H1 (cell line): ENCODE measurements around the gene RNU11. TPM values are rescaled to one million over a fixed set of nuclear protein-coding genes. Genes with fewer than 3 reads are reported as not detected.

Source experiments
- CTCF ChIA-PET: fragments of 300-600 bp; sonication (Branson Sonifier 250); formaldehyde crosslinking; loops from one replicate; lab custom pipeline; 2021; ENCODE audit not compliant: partially characterized antibody; lab: Charles Lee
- POLR2A ChIA-PET: fragments of 300-600 bp; sonication (Branson Sonifier 250); formaldehyde crosslinking; loops from one replicate; lab custom pipeline; 2021; ENCODE audit warnings: inconsistent platforms; ENCODE audit not compliant: partially characterized antibody; lab: Charles Lee
- DNase-seq, 2 experiments: peaks; one replicate each; pipeline versions ENCODE4 v3.0.0 to v3.0.0-alpha.2; 2010 to 2022; ENCODE audit warnings: low spot score in 2 of 2, low read depth in 1 of 2, mixed read lengths in 1 of 2
- FAIRE-seq: peaks from 2 replicates; lab custom pipeline; 2011; peaks lifted over from hg19 to GRCh38; lab: Jason Lieb, UNC
- H2AFZ ChIP-seq: 2 replicates; pipeline ENCODE4 v1.8.1; 2012; ENCODE audit warnings: low read length, inconsistent platforms
- H2AK5ac ChIP-seq: 2 replicates; pipeline ENCODE4 v1.6.1; 2013; ENCODE audit warnings: low read depth, low read length
- H2BK120ac ChIP-seq: replicated peaks from 2 replicates; pipeline ENCODE3; 2013; ENCODE audit warnings: low read depth, low read length, inconsistent platforms
- H2BK12ac ChIP-seq: 2 replicates; pipeline ENCODE4 v1.6.1; 2013; ENCODE audit warnings: low read depth, low read length
- H2BK15ac ChIP-seq: 2 replicates; pipeline ENCODE4 v1.6.1; 2013; ENCODE audit warnings: low read length
- H2BK20ac ChIP-seq: 2 replicates; pipeline ENCODE4 v1.6.1; 2013; ENCODE audit warnings: low read length
- H2BK5ac ChIP-seq: 2 replicates; pipeline ENCODE4 v1.6.1; 2013; ENCODE audit warnings: low read depth, low read length
- H3K14ac ChIP-seq: 2 replicates; pipeline ENCODE4 v1.6.1; 2013; ENCODE audit warnings: inconsistent platforms; ENCODE audit not compliant: insufficient read length
- H3K18ac ChIP-seq: 2 replicates; pipeline ENCODE4 v1.6.1; 2013; ENCODE audit warnings: low read length; ENCODE audit errors: extremely low read depth
- H3K23ac ChIP-seq: 2 replicates; pipeline ENCODE4 v1.6.1; 2013; ENCODE audit warnings: inconsistent platforms; ENCODE audit not compliant: insufficient read length
- H3K23me2 ChIP-seq: 2 replicates; pipeline ENCODE4 v1.6.1; 2013; ENCODE audit warnings: low read depth, low read length
- H3K27ac ChIP-seq: 2 replicates; pipeline ENCODE4 v1.6.1; 2011; ENCODE audit warnings: low read depth, low read length, inconsistent platforms
- H3K27me3 ChIP-seq, 4 experiments: replicated peaks in 1 of 4; 1 replicate in 1 of 4; 2 replicates in 3 of 4; pipeline versions ENCODE4 v1.6.1 to v1.8.1; 2011 to 2013; ENCODE audit warnings: low read length in 3 of 4, mild to moderate bottlenecking in 3 of 4, inconsistent platforms in 2 of 4, mixed read lengths in 2 of 4, moderate library complexity in 1 of 4; ENCODE audit not compliant: control insufficient read depth in 3 of 4, insufficient read depth in 3 of 4; ENCODE audit errors: extremely low read depth in 1 of 4
- H3K36me3 ChIP-seq, 4 experiments: 2 replicates each; pipeline versions ENCODE4 v1.6.1 to v1.8.1; 2011 to 2013; ENCODE audit warnings: mild to moderate bottlenecking in 4 of 4, low read length in 3 of 4, moderate library complexity in 2 of 4, control low read depth in 1 of 4, inconsistent platforms in 1 of 4; ENCODE audit not compliant: insufficient read depth in 4 of 4, control insufficient read depth in 2 of 4
- H3K4ac ChIP-seq: replicated peaks from 2 replicates; pipeline ENCODE3; 2013; ENCODE audit warnings: low read length, low read depth, mixed read lengths, inconsistent platforms; ENCODE audit not compliant: insufficient read length
- H3K4me1 ChIP-seq, 4 experiments: replicated peaks in 1 of 4; 1 replicate in 1 of 4; 2 replicates in 3 of 4; pipeline versions ENCODE4 v1.6.1 to v1.8.1; 2011 to 2013; ENCODE audit warnings: low read length in 3 of 4, inconsistent platforms in 2 of 4, mixed read lengths in 1 of 4; ENCODE audit not compliant: insufficient read depth in 4 of 4, control insufficient read depth in 3 of 4
- H3K4me2 ChIP-seq, 2 experiments: 2 replicates each; pipeline versions ENCODE4 v1.6.1 to v1.8.1; 2011 to 2013; ENCODE audit warnings: low read depth in 2 of 2, low read length in 2 of 2, control low read depth in 1 of 2, inconsistent platforms in 1 of 2, mild to moderate bottlenecking in 1 of 2; ENCODE audit not compliant: insufficient read depth in 1 of 2
- H3K4me3 ChIP-seq, 4 experiments: fragments of 200-600, 300-600 bp in 1 of 4; sonication (generic), shearing (Covaris generic), sonication (Bioruptor Twin) in 1 of 4; 2 replicates each; pipeline versions ENCODE4 v1.5.1 to v1.8.1; 2011 to 2016; ENCODE audit warnings: low read length in 4 of 4, low read depth in 3 of 4, control low read depth in 2 of 4, inconsistent platforms in 2 of 4, mild to moderate bottlenecking in 2 of 4, mixed read lengths in 1 of 4, moderate library complexity in 1 of 4; ENCODE audit not compliant: insufficient read depth in 2 of 4; ENCODE audit errors: extremely low read depth in 1 of 4
- H3K56ac ChIP-seq: replicated peaks from 2 replicates; pipeline ENCODE3; 2013; ENCODE audit warnings: low read depth, mild to moderate bottlenecking, mixed read lengths, low read length, inconsistent platforms; ENCODE audit not compliant: insufficient read length
- H3K79me1 ChIP-seq: 2 replicates; pipeline ENCODE4 v1.6.1; 2013; ENCODE audit warnings: low read depth, low read length, control low read depth
- H3K79me2 ChIP-seq, 2 experiments: 2 replicates each; pipeline versions ENCODE4 v1.6.1 to v1.8.1; 2012 to 2013; ENCODE audit warnings: low read length in 2 of 2, mild to moderate bottlenecking in 2 of 2, inconsistent platforms in 1 of 2; ENCODE audit not compliant: insufficient read depth in 2 of 2, control insufficient read depth in 1 of 2
- H3K9ac ChIP-seq, 4 experiments: replicated peaks in 1 of 4; 1 replicate in 1 of 4; 2 replicates in 3 of 4; pipeline versions ENCODE4 v1.6.1 to v1.8.1; 2011 to 2013; ENCODE audit warnings: low read depth in 3 of 4, low read length in 3 of 4, control low read depth in 2 of 4, mild to moderate bottlenecking in 2 of 4, moderate library complexity in 2 of 4, inconsistent platforms in 1 of 4; ENCODE audit errors: extremely low read depth in 1 of 4
- H3K9me3 ChIP-seq, 2 experiments: 2 replicates each; pipeline versions ENCODE4 v1.6.1 to v1.8.1; 2012 to 2013; ENCODE audit warnings: mild to moderate bottlenecking in 2 of 2, moderate library complexity in 2 of 2, control low read depth in 1 of 2, inconsistent platforms in 1 of 2, low read depth in 1 of 2, low read length in 1 of 2, mixed read lengths in 1 of 2; ENCODE audit not compliant: insufficient read depth in 2 of 2
- H4K20me1 ChIP-seq, 2 experiments: replicated peaks in 1 of 2; 2 replicates each; pipeline versions ENCODE3 to v1.8.1; 2011 to 2013; ENCODE audit warnings: inconsistent platforms in 2 of 2, low read length in 2 of 2, mild to moderate bottlenecking in 1 of 2; ENCODE audit not compliant: insufficient read depth in 2 of 2, control insufficient read depth in 1 of 2
- H4K5ac ChIP-seq: 2 replicates; pipeline ENCODE4 v1.6.1; 2013; ENCODE audit warnings: low read length, low read depth, mixed read lengths, inconsistent platforms; ENCODE audit not compliant: insufficient read length
- H4K8ac ChIP-seq: 2 replicates; pipeline ENCODE4 v1.8.0; 2013; ENCODE audit warnings: mild to moderate bottlenecking, moderate library complexity, low read length, inconsistent platforms; ENCODE audit not compliant: insufficient read depth; ENCODE audit errors: extremely low read depth
- H4K91ac ChIP-seq: replicated peaks from 2 replicates; pipeline ENCODE3; 2013; ENCODE audit warnings: low read length, mixed read lengths, inconsistent platforms; ENCODE audit not compliant: insufficient read length
- BCL11A ChIP-seq, 2 experiments: IDR thresholded peaks; one replicate each; pipeline ENCODE4 v1.6.1; 2011; ENCODE audit warnings: low read depth in 2 of 2, low read length in 2 of 2, mild to moderate bottlenecking in 2 of 2
- BRCA1 ChIP-seq: IDR thresholded peaks from 2 replicates; pipeline ENCODE4 v1.6.1; 2012; ENCODE audit warnings: low read depth, low read length, improper control_type of control experiment
- CTBP2 ChIP-seq: IDR thresholded peaks from 2 replicates; pipeline ENCODE4 v1.7.0; 2011; ENCODE audit warnings: borderline replicate concordance, mild to moderate bottlenecking, moderate library complexity, mixed read lengths, low read length; ENCODE audit not compliant: insufficient read depth, insufficient read length
- FOSL1 ChIP-seq: IDR thresholded peaks from 2 replicates; pipeline ENCODE4 v1.6.1; 2011; ENCODE audit warnings: mild to moderate bottlenecking, low read depth, low read length, moderate library complexity; ENCODE audit not compliant: insufficient read depth
- RAD21 ChIP-seq, 2 experiments: IDR thresholded peaks in 1 of 2; conservative IDR thresholded peaks in 1 of 2; 2 replicates each; pipeline ENCODE4 v1.6.1; 2011; ENCODE audit warnings: low read depth in 2 of 2, low read length in 2 of 2, improper control_type of control experiment in 1 of 2, inconsistent platforms in 1 of 2, mild to moderate bottlenecking in 1 of 2, moderate library complexity in 1 of 2
- SIX5 ChIP-seq: IDR thresholded peaks from 2 replicates; pipeline ENCODE4 v1.6.1; 2011; ENCODE audit warnings: mild to moderate bottlenecking, low read depth, low read length
- YY1 ChIP-seq: IDR thresholded peaks from 2 replicates; pipeline ENCODE4 v1.6.1; 2011; ENCODE audit warnings: low read depth, mild to moderate bottlenecking, low read length
- WGBS, 2 experiments: shearing (Covaris generic) in 1 of 2; methylation state at CpG; one replicate each; pipeline versions ENCODE4 v1.1.6 to v1.1.7; 2013 to 2015; ENCODE audit warnings: low lambda C conversion rate in 2 of 2, mixed read lengths in 2 of 2, inconsistent platforms in 1 of 2, low coverage in 1 of 2, missing lambda C conversion rate in 1 of 2; ENCODE audit not compliant: insufficient replicate concordance in 2 of 2, insufficient coverage in 1 of 2, insufficient read length in 1 of 2; ENCODE audit errors: extremely low coverage in 1 of 2, missing lambda C conversion rate in 1 of 2; 5-methylcytosine and 5-hydroxymethylcytosine counted together
- polyA plus RNA-seq, 7 experiments: library from polyadenylated mRNA; depleted of rRNA in 3 of 7; stranded (reverse) in 5 of 7; unstranded in 2 of 7; fragments of >200 nt in 5 of 7; fragments of 200-250 nt in 2 of 7; gene quantifications; 1 replicate in 5 of 7; 2 replicates in 1 of 7; 4 replicates in 1 of 7; pipeline versions ENCODE4 v1.2.1 to v1.2.3, GENCODE V29; 2011 to 2013; ENCODE audit warnings: missing spikeins in 2 of 7, mixed read lengths in 2 of 7
- total RNA-seq: library from RNA; stranded (reverse); fragmentation: NEBNext Ultra II Directional; extraction: Animal tissue kit (Norgen Biotek cat#: 25700); gene quantifications from 2 replicates; pipeline ENCODE4 v1.2.1, GENCODE V29; 2021
- TF ChIP-seq, protein P1 (sequence below): IDR thresholded peaks from 2 replicates; pipeline ENCODE4 v1.6.1; 2012; ENCODE audit warnings: inconsistent platforms

RNU11 gene
- total and polyA plus RNA-seq, 2 of the 8 experiments (the other 6 are each of a cell fraction or from before 2014, with no cell fraction given), result not detected

DNA sequence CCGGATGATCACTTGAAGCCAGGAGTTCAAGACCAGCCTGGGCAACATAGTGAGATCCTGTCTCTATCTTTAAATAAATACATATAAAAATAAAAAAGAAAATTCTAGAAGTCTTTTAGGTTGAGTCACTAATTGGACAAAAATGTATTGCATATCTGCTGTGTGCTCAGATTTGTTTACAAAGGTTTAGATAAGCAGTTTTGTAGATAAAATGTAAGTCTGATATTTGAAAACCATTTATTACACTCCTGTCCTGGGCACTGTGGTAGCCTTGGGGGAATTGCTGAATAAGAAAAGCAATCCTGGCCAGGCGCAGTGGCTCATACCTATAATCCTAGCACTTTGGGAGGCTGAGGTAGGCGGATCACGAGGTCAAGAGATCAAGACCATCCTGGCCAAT, 31.8 kb downstream of the RNU11 start:
- Histone ChIP-seq H3K23ac (no peak overlapping the region), H4K91ac (no peak overlapping the region), H3K56ac (no peak overlapping the region), H3K9me3 (no peaks in the 10 kb centered on the region), H4K8ac (no peak overlapping the region), H2BK20ac (no peak overlapping the region), H4K5ac (no peak overlapping the region), H3K4me3 (no peak overlapping the region), H3K23me2 (no peaks in the 10 kb centered on the region), H3K4me2 (no peak overlapping the region), H3K27me3 (no peaks in the 10 kb centered on the region), H2AFZ (no peak overlapping the region), H4K20me1 (peaks cover 0 to 1% of the 10 kb centered on the region in 2 experiments), H3K27ac (no peak overlapping the region), H3K36me3 (peaks cover 0 to 5% (median 0%) of the 10 kb centered on the region in 4 experiments; a peak in 3 of 8 replicates), H2BK5ac (no peak overlapping the region), H3K18ac (no peak overlapping the region), H3K9ac (no peak overlapping the region), H3K79me1 (no peaks in the 10 kb centered on the region; the same call in 1 of the 2 replicates), H2AK5ac (no peak overlapping the region), H3K4ac (no peak overlapping the region), H2BK15ac (no peak overlapping the region), H3K79me2 (peaks cover 0 to 12% of the 10 kb centered on the region in 2 experiments; a peak in 1 of 4 replicates), H3K14ac (no peak overlapping the region), H3K4me1 (no peaks in the 10 kb centered on the region), H2BK120ac (no peak overlapping the region), H2BK12ac (no peak overlapping the region)
- DNase-seq, result no peak
- CTCF ChIA-PET, result interaction anchor here (1.5 kb wide), 1 partner anchor 56 kb away, joined by 3 read pairs; the partner anchor contains the start of gene YTHDF2
- TF ChIP-seq RAD21 (IDR thresholded peaks at IDR 0.05 in 1 of 2, conservative IDR thresholded peaks at IDR 0.05 in 1 of 2; ENCODE audit: low read depth in 2 of 2, low read length in 2 of 2) (no peak), YY1 (no peak), FOSL1 (no peak), BRCA1 (no peak), CTBP2 (no peak), SIX5 (no peak), BCL11A (IDR thresholded peaks at IDR 0.05; ENCODE audit: low read depth in 2 of 2, low read length in 2 of 2) (no peak)
- TF ChIP-seq, protein P1, sequence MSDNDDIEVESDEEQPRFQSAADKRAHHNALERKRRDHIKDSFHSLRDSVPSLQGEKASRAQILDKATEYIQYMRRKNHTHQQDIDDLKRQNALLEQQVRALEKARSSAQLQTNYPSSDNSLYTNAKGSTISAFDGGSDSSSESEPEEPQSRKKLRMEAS, result no peak
- 93% methylated on average over 4 of the region's 4 CpGs; no CpG with 5 or more reads in 1 of the 2 experiments for WGBS, 2 experiments
- no peak for FAIRE-seq
- POLR2A ChIA-PET, result no interaction called here
